ENCODE measurements around the gene USO1.

- no peak for TF ChIP-seq CTCF (IDR thresholded peaks at IDR 0.05; ENCODE audit: control extremely low read depth in 1 of 3, insufficient read depth in 1 of 3, low read depth in 1 of 3, low read length in 3 of 3)
- TF ChIP-seq CREB1 (IDR thresholded peaks at IDR 0.05): no peak
- TF ChIP-seq KDM1A (IDR thresholded peaks at IDR 0.05; ENCODE audit: borderline replicate concordance, low read length): no peak
- TF ChIP-seq CHD1 (IDR thresholded peaks at IDR 0.05; ENCODE audit: low read depth, low read length): no peak
- TF ChIP-seq GABPA (IDR thresholded peaks at IDR 0.05; ENCODE audit: borderline replicate concordance, insufficient read depth, low read length): no peak
- no peak for TF ChIP-seq RBBP5 (IDR thresholded peaks at IDR 0.05; ENCODE audit: borderline replicate concordance, low read depth, low read length)
- no peak for TF ChIP-seq MAFK (IDR thresholded peaks at IDR 0.05; ENCODE audit: low read depth, low read length)
- no peak for TF ChIP-seq JUND (IDR thresholded peaks at IDR 0.05; ENCODE audit: low read length)
- TF ChIP-seq TBP (IDR thresholded peaks at IDR 0.05; ENCODE audit: low read depth, low read length): no peak
Measured at GRCh38 chr4:75830906-75831305, 106.5 kb downstream of the USO1 start.
